Effector memory CD4-positive, alpha-beta T cell (primary cell): ENCODE measurements around the gene ZNF24.

ENCODE experiments used
- DNase-seq, 3 donors: peaks; one replicate each; pipeline ENCODE4 v3.0.0-alpha.2; 2020
- H3K27ac ChIP-seq: 2 replicates; pipeline ENCODE4 v1.7.0; 2013; ENCODE audit warnings: mild to moderate bottlenecking, low read length, moderate library complexity; ENCODE audit not compliant: insufficient read depth, poor library complexity, severe bottlenecking
- H3K27me3 ChIP-seq: replicated peaks from 2 replicates; pipeline ENCODE4 v1.7.0; 2013; ENCODE audit warnings: mild to moderate bottlenecking, low read length; ENCODE audit not compliant: insufficient read depth, control insufficient read depth, poor library complexity, severe bottlenecking
- H3K36me3 ChIP-seq: 2 replicates; pipeline ENCODE4 v1.7.0; 2013; ENCODE audit warnings: mild to moderate bottlenecking, low read length, moderate library complexity; ENCODE audit not compliant: control insufficient read depth, insufficient read depth
- H3K4me1 ChIP-seq: 2 replicates; pipeline ENCODE4 v1.7.0; 2013; ENCODE audit warnings: low read length, mild to moderate bottlenecking; ENCODE audit not compliant: control insufficient read depth, insufficient read depth, poor library complexity, severe bottlenecking
- H3K4me3 ChIP-seq: 2 replicates; pipeline ENCODE4 v1.7.0; 2013; ENCODE audit warnings: low read length, low read depth, mild to moderate bottlenecking; ENCODE audit not compliant: insufficient read depth, poor library complexity, severe bottlenecking
- H3K9me3 ChIP-seq: 2 replicates; pipeline ENCODE4 v1.7.0; 2013; ENCODE audit warnings: mild to moderate bottlenecking, low read length, moderate library complexity; ENCODE audit not compliant: control insufficient read depth

The ZNF24 gene

DNA sequence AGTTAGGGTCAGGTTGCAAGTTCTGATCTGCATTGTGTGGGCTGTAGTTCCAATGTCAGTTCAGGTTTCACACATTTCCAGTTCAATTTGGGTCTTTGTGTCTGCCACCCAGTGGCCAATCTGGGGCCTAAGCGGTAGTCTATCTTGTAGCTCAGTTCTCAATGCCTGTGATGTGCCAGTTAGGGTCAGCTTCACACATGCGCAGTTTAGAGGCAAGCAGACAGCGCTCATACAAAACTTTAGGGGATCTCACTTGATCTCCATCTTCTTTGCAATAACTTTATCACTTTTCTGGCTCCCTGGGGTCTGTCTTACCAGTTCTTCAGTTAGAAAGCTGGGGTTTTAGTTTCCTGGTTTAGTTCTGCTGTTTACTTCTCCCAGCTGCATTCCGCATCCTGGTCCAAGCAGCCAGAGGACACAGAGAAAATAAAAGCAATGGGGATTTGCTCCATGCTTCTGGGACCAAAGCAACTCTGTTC, 11.0 kb upstream of the ZNF24 start:
- no peaks in the 10 kb centered on the region for H3K4me1 ChIP-seq
- no peaks in the 10 kb centered on the region for H3K9me3 ChIP-seq
- no peaks in the 10 kb centered on the region for H3K27me3 ChIP-seq
- no peak overlapping the region for H3K27ac ChIP-seq
- peak; percentile 19 to 44 (median 24) for DNase-seq
- no peaks in the 10 kb centered on the region for H3K36me3 ChIP-seq
- no peak overlapping the region for H3K4me3 ChIP-seq

- no peak overlapping the region for H3K27ac ChIP-seq
- no peaks in the 10 kb centered on the region for H3K36me3 ChIP-seq
- H3K27me3 ChIP-seq = no peaks in the 10 kb centered on the region
- H3K9me3 ChIP-seq = no peaks in the 10 kb centered on the region
- DNase-seq = no peak
- H3K4me1 ChIP-seq = no peaks in the 10 kb centered on the region
- no peak overlapping the region for H3K4me3 ChIP-seq
Observed at GRCh38 chr18:35352778-35353177, 8.6 kb upstream of the ZNF24 start.

DNA sequence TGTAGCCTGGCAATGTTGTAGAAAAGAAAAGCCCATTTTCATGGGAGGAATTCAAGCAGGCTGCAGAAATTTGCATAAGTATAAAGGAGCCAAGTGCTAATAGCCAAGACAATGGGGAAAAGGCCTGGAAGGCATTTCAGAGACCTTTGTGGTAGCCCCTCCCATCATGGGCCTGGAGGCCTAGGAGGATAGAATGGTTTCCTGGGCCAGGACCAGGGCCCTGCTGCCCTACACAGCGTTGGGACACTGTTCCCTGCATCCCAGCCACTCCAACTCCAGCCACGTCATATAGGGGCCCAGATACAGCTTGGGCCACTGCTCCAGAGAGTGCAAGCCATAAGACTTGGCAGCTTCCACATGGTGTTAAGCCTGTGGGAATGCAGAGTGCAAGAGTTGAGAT, 8.1 kb upstream of the ZNF24 start:
- H3K4me1 ChIP-seq = no peaks in the 10 kb centered on the region
- H3K9me3 ChIP-seq = no peaks in the 10 kb centered on the region
- H3K27ac ChIP-seq = no peak overlapping the region
- no peak for DNase-seq
- H3K27me3 ChIP-seq = no peaks in the 10 kb centered on the region
- no peaks in the 10 kb centered on the region for H3K36me3 ChIP-seq
- no peak overlapping the region for H3K4me3 ChIP-seq

- no peak overlapping the region for H3K27ac ChIP-seq
- H3K4me1 ChIP-seq = peaks cover 4% of the 10 kb centered on the region
- H3K4me3 ChIP-seq = no peak overlapping the region
- H3K27me3 ChIP-seq = no peaks in the 10 kb centered on the region
- H3K36me3 ChIP-seq = no peaks in the 10 kb centered on the region
- no peak for DNase-seq
- H3K9me3 ChIP-seq = no peaks in the 10 kb centered on the region
Observed at GRCh38 chr18:35348001-35348400, 3.8 kb upstream of the ZNF24 start.

DNA sequence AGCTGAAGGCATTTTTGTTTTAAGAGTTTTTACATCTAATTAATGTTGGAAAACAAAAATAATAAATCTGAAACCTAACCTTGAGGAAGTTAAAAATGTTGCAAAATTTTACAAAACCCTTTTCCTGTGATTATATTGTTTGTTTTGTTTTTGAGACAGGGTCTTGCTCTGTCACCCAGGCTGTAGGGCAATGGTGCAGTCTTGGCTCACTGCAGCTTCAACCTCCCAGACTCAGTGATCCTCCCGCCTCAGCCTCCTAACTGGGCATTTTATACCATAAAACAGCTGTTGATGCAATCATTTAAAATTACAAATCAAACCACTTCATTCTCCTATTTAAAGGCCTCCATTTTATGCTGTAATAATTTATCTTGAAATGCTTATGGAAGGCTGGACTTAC, 1.7 kb upstream of the ZNF24 start:
- Histone ChIP-seq H3K4me1 (peaks cover 7% of the 10 kb centered on the region), H3K27ac (no peak overlapping the region), H3K4me3 (no peak overlapping the region), H3K36me3 (peaks cover 5% of the 10 kb centered on the region), H3K27me3 (no peaks in the 10 kb centered on the region), H3K9me3 (no peaks in the 10 kb centered on the region)
- no peak for DNase-seq

GRCh38 chr18:35345460-35345921, 1.3 kb upstream of the ZNF24 start:
- Histone ChIP-seq H3K36me3 (peaks cover 6% of the 10 kb centered on the region), H3K4me1 (peaks cover 7% of the 10 kb centered on the region), H3K9me3 (no peaks in the 10 kb centered on the region), H3K27me3 (no peaks in the 10 kb centered on the region), H3K27ac (peak overlapping the region; percentile 99), H3K4me3 (no peak overlapping the region)
- DNase-seq = no peak

DNA sequence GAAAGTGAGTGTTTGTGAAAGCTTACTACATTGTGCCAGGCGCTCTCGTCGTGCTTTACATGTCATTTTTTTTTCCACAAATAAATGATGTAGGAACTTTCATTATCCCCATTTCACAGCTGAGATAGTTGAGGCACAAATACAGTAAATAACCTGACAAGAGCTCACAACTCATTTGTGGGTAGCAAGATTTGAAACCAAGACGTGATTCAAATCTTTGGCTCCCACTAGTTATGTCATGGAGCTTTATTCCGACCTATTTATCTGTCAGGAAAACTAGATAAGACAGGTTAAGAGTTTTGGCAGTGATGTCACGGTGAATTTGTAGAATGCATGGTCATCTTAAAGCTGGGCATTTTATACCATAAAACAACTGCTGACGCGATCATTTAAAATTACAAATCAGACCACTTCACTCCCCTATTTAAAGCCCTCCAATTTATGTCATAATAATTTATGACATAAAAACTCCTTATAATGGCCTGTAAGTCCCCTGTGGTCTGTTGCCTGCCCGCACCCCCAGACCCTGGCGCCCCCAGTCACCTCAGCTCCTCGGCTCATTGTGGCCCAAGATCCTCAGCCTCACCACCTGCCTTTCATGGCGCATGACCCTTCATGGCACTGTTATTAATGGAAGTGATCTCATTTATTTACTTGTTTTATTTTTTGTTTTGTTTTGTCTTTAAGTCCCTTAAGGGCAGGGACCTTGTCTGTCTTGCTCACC, 678 bp upstream of the ZNF24 start:
- DNase-seq = no peak

GRCh38 chr18:35343488-35343935, 708 bp downstream of the ZNF24 start:
- no peak for DNase-seq
- H3K4me3 ChIP-seq = peak overlapping the region; percentile 97

More for the DNA sequence above, 678 bp upstream of the ZNF24 start:
- Histone ChIP-seq H3K4me3 (peak overlapping the region; percentile 97), H3K4me1 (peaks cover 7% of the 10 kb centered on the region), H3K27ac (peak overlapping the region; percentile 99), H3K9me3 (no peaks in the 10 kb centered on the region), H3K36me3 (peaks cover 12% of the 10 kb centered on the region), H3K27me3 (no peaks in the 10 kb centered on the region)

DNA sequence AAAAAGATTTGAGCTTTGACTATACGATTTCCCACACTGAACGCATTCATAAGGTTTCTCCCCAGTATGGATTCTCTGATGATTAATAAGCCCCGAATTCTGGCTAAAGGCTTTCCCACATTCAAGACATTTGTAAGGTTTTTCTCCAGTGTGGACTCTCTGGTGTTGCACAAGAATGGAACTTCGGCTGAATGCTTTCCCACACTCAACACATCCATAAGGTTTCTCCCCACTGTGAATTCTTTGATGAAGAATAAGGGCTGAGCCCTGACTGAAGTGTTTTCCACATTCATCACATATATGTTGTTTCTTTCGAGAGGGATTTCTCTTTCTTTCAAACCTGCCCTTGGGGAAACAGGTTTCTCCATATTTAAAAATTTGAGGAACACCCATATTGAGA, 6.9 kb downstream of the ZNF24 start:
- peaks cover 83% of the 10 kb centered on the region for H3K36me3 ChIP-seq
- no peak for DNase-seq
- no peak overlapping the region for H3K27ac ChIP-seq
- no peaks in the 10 kb centered on the region for H3K27me3 ChIP-seq
- no peaks in the 10 kb centered on the region for H3K9me3 ChIP-seq
- no peak overlapping the region for H3K4me3 ChIP-seq
- no peaks in the 10 kb centered on the region for H3K4me1 ChIP-seq

More at GRCh38 chr18:35343488-35343935, 708 bp downstream of the ZNF24 start:
- peaks cover 7% of the 10 kb centered on the region for H3K4me1 ChIP-seq
- peak overlapping the region; percentile 99 for H3K27ac ChIP-seq
- H3K27me3 ChIP-seq = no peaks in the 10 kb centered on the region
- H3K9me3 ChIP-seq = no peaks in the 10 kb centered on the region
- peaks cover 26% of the 10 kb centered on the region for H3K36me3 ChIP-seq

GRCh38 chr18:35335866-35336265, 8.4 kb downstream of the ZNF24 start:
- Histone ChIP-seq H3K36me3 (peaks cover 84% of the 10 kb centered on the region), H3K27me3 (no peaks in the 10 kb centered on the region), H3K27ac (no peak overlapping the region), H3K9me3 (no peaks in the 10 kb centered on the region), H3K4me3 (no peak overlapping the region), H3K4me1 (no peaks in the 10 kb centered on the region)
- no peak for DNase-seq
